HG03066 (cell line): ENCODE results near the gene FNIP2.
A peak's percentile ranks its signal among the peaks of the same experiment; 100 is the strongest.

Experiments
- ATAC-seq: cut with Tn5 transposase; IDR thresholded peaks from one replicate; pipeline ENCODE4 v1.9.1; 2021; ENCODE audit warnings: low read depth; ENCODE audit not compliant: unreplicated experiment

The FNIP2 gene

GRCh38 chr4:158829254-158829653 lies 60.4 kb downstream of the FNIP2 start:
- ATAC-seq: no peak

- ATAC-seq: no peak
Observed at GRCh38 chr4:158833602-158834001, 64.8 kb downstream of the FNIP2 start.

GRCh38 chr4:158835226-158836001 lies 66.6 kb downstream of the FNIP2 start:
- no peak for ATAC-seq

- ATAC-seq: no peak
Observed at GRCh38 chr4:158836002-158836369, 67.2 kb downstream of the FNIP2 start.

- ATAC-seq: no peak
Observed at GRCh38 chr4:158836828-158837449, 68.1 kb downstream of the FNIP2 start.

- no peak for ATAC-seq
Observed at GRCh38 chr4:158837527-158838141, 68.8 kb downstream of the FNIP2 start.

GRCh38 chr4:158840131-158840530 lies 71.3 kb downstream of the FNIP2 start:
- ATAC-seq: no peak

- ATAC-seq: no peak
Observed at GRCh38 chr4:158841540-158841939, 72.7 kb downstream of the FNIP2 start.

GRCh38 chr4:158845311-158846041 lies 76.7 kb downstream of the FNIP2 start:
- no peak for ATAC-seq

- no peak for ATAC-seq
Observed at GRCh38 chr4:158847535-158847934, 78.7 kb downstream of the FNIP2 start.

- no peak for ATAC-seq
Observed at GRCh38 chr4:158849681-158850080, 80.9 kb downstream of the FNIP2 start.

GRCh38 chr4:158850371-158850770 lies 81.5 kb downstream of the FNIP2 start:
- ATAC-seq: no peak

GRCh38 chr4:158850800-158851644 lies 82.2 kb downstream of the FNIP2 start:
- ATAC-seq: no peak

GRCh38 chr4:158854236-158854635 lies 85.4 kb downstream of the FNIP2 start:
- no peak for ATAC-seq

GRCh38 chr4:158856852-158857251 lies 88.0 kb downstream of the FNIP2 start:
- ATAC-seq: peak; percentile 55

GRCh38 chr4:158857951-158858350 lies 89.1 kb downstream of the FNIP2 start:
- ATAC-seq: no peak

- ATAC-seq: no peak
Observed at GRCh38 chr4:158858410-158859199, 89.8 kb downstream of the FNIP2 start.

- no peak for ATAC-seq
Observed at GRCh38 chr4:158859661-158860060, 90.8 kb downstream of the FNIP2 start.

- peak; percentile 85 for ATAC-seq
Observed at GRCh38 chr4:158860856-158861255, 92.0 kb downstream of the FNIP2 start.
